HG03280 (cell line): Measurements from ENCODE around the gene KIAA1217.

Experiments
- ATAC-seq: cut with Tn5 transposase; IDR thresholded peaks from one replicate; pipeline ENCODE4 v1.9.1; 2021; ENCODE audit warnings: mild to moderate bottlenecking, moderate library complexity; ENCODE audit not compliant: unreplicated experiment

Gene KIAA1217

DNA sequence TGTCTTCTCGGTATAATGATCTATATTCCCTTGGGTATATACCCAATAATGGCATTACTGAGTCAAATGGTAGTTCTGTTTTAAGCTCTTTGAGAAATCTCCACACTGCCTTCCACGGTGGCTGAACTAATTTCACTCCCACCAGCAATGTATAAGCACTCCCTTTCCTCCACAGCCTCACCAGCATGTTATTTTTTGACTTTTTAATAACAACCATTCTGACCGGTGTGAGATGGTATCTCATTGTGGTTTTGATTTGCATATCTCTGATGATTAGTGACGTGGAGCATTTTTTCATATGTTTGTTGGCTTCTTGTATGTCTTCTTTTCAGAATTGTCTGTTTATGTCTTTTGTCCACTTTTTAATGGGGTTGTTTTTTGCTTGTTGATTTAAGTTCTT is 33.6 kb downstream of the KIAA1217 start:
- ATAC-seq = no peak

DNA sequence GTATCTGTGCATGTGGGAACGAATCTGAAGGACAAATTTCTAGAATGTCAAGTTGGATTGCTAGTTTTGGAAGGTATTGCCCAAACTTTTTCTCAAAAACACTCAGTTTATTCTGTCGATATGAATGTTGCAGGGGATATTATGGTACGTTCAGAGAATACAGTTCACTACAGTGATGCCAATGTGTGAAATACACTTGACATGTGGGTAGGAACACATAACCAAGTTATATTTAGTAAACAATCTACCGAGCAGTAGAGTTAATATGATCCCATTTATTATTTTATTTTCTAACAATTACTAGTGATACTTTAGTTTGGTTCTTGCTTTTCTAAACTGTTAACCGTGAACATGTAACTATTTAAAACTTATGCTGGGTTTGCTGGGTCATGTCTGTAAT is 37.4 kb downstream of the KIAA1217 start:
- ATAC-seq = no peak

- no peak for ATAC-seq
Observed at GRCh38 chr10:24247841-24248240, 38.9 kb downstream of the KIAA1217 start.

GRCh38 chr10:24249829-24250415 is 41.0 kb downstream of the KIAA1217 start:
- no peak for ATAC-seq

DNA sequence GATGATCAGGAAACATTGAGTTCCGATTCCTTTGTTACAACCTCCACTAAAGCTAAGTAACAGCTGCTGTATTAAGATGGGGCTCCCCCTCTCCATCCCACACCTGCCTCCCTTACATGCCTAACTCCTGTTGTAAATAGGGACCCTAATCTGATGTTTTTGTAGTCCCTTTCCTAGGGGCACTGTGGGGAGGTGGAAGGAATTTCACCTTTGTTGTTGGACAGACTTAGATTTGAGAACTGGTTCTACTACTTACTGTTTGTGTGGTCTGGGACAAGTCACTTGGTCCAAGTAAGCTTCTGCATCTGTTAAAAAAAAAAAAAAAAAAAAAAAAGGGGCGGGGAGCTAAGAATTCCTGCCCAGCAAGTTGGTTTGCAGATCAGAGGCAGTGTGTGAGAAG is 42.6 kb downstream of the KIAA1217 start:
- no peak for ATAC-seq

- no peak for ATAC-seq
Observed at GRCh38 chr10:24254180-24254579, 45.2 kb downstream of the KIAA1217 start.

GRCh38 chr10:24255115-24255880 is 46.4 kb downstream of the KIAA1217 start:
- ATAC-seq = no peak

GRCh38 chr10:24255881-24256311 is 47.0 kb downstream of the KIAA1217 start:
- no peak for ATAC-seq

GRCh38 chr10:24256619-24257107 is 47.7 kb downstream of the KIAA1217 start:
- no peak for ATAC-seq

- no peak for ATAC-seq
Observed at GRCh38 chr10:24257588-24257987, 48.6 kb downstream of the KIAA1217 start.

- no peak for ATAC-seq
Observed at GRCh38 chr10:24259365-24260130, 50.6 kb downstream of the KIAA1217 start.

DNA sequence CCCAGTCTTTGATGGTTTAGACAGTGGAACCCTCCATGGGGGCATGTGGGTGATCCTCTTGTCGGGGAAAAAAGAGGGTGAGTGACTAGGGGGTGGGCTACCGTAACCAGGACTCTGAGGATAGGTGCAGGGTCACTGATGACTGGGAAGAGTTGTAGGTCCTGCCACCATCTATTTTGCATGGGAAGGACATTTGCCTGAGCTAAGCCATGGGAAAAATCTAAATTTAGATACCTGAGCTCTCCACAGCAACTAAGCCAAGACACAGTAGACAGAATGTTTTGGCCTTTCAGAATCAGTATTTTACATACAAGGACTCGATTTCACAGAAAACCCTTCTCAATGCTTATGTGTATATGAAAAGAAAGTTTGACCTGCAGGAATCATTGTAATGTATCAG is 52.7 kb downstream of the KIAA1217 start:
- ATAC-seq = no peak

GRCh38 chr10:24262929-24263590 is 54.1 kb downstream of the KIAA1217 start:
- ATAC-seq = no peak

DNA sequence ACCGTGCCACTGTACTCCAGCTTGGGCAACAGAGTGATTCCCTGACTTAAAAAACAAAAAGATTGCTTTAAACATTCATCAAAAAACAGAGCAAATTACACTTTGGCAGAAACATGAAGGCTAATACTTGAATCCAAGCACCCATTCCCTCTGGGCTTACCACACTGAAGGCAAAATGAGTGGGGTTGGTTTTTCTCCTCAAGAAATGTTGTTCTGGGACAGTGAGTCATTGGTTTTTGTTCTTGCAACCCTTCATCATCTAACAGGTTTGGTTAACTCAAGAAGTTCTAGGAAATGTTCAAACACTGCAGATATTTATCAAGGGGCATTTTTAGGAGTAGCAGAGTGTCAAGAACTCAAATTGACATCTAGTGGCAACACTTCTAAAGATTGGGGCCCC is 60.5 kb downstream of the KIAA1217 start:
- ATAC-seq = no peak

- no peak for ATAC-seq
Observed at GRCh38 chr10:24272374-24272773, 63.4 kb downstream of the KIAA1217 start.

GRCh38 chr10:24277277-24277676 is 68.3 kb downstream of the KIAA1217 start:
- no peak for ATAC-seq

DNA sequence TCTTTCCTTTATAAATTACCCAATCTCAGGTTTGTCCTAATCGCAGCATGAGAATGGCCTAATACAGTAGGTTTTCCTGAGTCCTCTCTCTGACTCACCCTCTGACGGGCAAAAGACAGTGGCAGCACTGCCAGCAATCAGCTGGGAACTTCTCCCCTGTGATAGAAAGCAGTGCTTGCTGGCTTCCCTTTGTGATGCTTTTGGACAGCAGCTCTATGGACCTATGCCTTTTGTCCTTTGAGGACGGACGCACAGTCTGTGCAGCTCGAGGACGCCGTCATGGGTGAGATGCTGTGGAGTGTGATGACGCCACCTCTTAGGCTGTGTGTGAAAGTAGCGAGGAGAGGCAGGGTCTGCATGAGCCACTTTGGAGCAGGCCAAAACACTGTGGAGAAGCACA is 68.8 kb downstream of the KIAA1217 start:
- no peak for ATAC-seq

- no peak for ATAC-seq
Observed at GRCh38 chr10:24278176-24278889, 69.4 kb downstream of the KIAA1217 start.

DNA sequence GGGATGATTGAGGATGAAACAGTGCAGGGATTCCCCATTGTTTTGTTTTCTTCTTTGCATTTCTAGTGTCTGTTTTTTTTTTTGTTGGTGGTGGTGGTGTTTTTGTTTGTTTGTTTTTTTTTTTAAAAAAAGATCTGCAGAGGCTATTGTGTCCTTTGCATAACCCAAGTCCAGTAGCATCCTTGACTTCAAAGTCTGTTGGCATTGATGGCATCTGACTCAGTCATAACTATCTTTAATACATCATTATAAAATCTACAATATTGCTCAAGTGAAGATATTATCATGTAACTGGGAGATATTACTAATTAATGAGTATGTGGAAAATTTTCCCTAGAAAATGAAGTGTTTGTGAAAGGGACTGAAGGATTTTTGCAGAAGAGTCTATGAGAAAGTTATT is 70.2 kb downstream of the KIAA1217 start:
- ATAC-seq = no peak

DNA sequence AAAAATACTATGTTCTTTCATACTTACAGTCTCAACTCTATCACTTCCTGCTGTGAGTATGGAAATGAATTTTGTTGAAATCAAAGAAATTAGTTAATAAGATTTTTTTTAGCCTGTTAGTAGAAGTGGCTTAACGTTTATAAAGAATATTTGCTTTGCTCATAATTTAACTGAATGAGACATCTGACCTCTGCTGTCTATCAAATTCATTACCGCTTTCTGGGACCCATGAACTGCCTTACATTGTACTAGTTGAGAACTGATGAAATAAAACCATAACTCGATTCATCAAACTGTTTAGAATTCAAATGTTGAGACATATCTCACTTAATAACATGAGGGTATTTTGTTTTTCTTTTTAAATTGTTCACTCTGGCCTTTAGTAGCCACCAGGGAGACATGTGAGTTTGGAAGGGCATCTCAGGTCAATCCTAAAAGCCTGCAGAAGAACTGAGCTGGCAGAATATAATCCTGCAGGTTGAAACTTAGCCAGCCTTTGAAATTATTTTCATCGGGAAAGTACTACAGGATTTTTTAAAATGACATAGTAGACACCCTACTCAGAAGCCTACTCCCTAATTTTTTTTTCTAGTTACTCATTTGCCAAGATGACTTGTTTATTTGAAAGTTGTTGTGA is 78.7 kb downstream of the KIAA1217 start:
- ATAC-seq = no peak
